IPS-11a (cell line): Measurements from ENCODE around the gene ENGASE.

ENCODE experiments used
- H3K4me3 ChIP-seq: one replicate; pipeline ENCODE4 v1.5.1; 2013; ENCODE audit warnings: low read depth, low read length, control low read depth

The ENGASE gene

DNA sequence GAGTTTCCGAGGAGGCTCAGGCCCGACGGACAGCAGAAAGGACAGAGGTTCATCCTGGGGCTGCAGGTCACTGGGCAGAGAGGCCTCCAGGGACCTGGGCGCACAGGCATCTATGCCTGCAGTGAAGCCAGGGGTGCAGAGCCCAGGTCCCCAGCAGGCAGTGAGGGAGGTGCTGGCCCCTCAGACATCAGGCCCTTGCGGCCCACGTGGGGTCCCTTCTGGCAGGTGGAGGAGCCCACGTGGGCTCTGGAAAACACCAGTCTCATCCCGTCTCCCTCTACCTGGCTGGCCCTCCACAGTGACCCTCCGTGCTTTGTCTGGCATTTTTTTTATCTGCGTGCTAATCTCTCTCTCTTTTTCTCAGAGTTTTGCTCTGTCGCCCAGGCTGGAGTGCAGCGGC is 36.5 kb downstream of the ENGASE start:
- H3K4me3 ChIP-seq = no peak overlapping the region

DNA sequence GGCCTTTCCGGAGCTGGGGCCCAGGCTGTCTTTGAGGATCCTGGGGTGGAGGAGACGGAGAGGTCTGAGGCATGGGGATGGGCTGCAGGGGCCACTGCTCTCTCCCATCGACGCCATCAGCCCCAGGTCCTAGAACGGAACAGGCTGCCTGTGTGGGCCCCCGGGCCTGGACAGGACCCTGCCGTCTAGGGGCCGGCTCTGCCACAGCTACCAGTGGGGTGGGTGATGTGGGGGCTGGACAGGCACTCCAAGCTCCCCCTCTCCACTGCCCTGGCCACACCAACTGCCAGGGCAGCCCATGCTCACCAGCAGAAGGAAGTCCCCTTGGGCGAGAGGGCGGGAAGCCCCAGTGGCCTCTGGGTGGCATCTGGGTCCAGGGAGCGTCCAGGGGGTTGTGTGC is 37.8 kb downstream of the ENGASE start:
- H3K4me3 ChIP-seq = no peak overlapping the region

DNA sequence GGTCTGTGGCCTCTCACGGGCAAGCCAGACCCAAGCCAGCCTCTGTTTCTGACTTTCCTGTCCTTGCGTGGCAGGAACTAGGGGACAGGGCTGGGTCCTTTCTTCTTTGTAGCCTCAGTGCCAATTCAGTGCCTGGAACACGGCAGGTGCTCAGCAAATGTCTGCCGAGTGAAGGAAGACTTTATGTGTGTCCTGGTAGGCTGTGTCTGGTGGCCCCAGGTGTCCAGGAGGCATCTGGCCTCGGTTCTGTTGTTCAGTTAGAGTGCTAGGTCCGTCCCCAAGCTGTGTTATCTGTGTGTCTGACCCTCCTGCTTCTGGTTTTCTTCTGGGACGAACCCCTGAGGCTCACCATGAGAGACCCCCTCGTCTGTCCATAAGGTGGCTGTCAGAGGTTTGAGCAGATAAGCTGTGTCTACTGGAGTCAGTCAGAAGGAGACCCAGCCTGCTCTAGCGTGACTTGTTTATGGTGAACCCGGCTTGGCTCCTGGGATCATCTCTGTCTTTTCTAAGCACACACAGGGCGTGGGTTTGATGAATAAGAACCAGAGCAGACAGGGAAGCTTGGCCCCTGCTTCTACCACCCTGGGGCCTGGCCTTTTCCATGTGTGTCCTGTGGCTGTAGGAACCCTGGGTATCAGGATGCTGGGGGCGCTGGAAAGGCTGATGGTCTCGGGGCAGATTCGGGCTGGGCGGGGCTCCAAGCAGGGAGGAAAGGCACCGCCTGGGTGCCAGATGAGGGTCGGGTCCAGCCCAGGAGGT is 39.3 kb downstream of the ENGASE start:
- H3K4me3 ChIP-seq = no peak overlapping the region

DNA sequence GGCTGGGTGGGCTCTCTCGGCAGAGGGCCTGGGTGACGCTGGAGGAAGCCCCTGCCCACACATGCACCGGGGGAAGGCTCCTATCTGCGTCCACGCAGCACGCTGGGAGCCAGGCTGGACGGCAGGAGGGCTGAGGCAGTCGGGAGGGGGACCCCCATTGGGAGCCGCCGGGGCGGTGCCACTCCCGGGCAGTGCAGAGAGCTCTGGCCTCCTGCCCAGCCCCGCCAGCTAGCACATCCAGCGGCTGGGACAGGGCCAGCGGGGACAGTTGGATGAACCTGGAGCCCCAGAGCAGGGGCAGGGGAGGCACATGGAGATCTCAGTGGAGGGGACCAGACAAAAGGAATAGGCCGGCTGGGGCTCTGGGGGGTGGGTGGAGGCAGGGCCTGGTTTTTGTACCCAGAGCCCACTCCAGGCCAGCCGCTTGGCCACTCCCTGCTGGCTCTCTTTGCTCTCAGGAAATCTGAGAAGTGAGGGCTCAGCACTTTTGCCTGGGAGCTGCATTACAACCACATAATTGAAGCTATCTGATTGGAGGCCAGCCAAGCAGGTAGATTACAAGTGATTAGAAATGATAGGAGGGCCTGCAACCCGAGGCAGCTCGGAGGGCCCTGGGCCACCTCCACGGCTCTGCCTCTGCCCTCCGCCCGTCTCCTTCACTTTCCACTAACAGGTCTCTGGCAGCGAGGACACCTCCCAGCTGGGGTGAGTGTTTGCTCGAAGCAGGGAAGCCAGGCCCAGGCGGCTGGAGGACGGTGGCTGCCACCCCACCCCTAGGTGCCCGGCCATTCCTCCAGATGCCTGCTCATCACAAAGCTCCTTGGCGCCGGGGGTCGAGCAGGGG is 40.1 kb downstream of the ENGASE start:
- no peak overlapping the region for H3K4me3 ChIP-seq

DNA sequence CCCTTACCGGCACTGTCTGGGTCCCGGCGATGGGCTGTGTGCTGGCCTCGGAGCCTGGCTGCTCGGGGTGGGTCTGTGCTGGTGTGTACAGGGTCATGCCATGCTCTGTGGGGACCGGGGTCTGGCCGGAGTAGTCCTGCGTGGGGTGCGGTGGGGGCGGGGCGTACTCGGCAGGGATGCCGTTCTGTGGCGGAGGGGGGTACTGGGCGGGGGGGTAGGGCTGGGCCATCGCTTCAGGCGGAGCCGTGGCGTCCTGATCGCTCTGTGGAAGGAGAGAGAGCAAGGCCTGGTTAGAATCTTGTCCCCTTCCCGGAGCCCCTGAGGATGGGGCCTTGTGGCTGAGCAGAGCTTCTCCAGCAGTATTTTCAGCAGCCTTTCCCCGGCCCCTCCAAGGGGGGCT is 40.9 kb downstream of the ENGASE start:
- no peak overlapping the region for H3K4me3 ChIP-seq

DNA sequence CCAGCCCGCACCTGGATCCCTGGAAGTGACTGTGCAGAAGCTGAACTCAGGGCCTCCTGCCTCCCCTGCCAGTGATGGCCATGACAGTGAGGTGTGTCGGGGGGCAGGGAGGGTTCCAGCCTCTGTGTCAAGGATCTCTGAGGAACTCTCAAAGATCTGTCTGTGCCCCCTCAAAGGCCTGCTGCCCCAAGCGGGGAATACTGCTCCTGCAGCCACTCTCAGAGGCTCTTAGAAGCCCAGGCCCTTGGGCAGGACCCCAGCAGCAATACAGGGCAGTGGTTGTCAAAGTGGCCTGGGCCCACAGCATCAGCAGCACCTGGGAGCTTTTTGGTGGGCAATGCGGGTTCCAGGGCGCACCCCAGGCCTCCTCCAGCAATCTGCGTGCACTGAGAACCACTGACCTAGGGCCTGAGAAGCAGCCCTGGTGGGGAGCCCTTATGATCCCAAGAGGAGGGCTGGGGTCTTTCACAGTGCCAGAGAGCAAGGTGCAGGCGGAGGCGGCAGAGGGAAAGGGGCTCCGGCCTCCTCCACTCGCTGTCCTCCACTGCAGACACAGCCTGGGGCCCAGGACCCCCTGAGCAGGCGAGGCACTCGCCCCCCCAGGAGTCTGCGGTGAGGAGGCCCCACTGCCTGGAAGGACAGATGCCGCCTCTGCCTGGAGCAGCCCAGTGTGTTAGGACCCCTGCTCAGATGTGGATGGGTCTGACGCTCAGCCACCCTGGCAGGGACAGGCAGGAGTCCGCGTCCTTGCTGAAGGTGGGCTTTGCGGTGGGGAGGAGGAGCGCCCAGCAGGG is 42.1 kb downstream of the ENGASE start:
- no peak overlapping the region for H3K4me3 ChIP-seq

DNA sequence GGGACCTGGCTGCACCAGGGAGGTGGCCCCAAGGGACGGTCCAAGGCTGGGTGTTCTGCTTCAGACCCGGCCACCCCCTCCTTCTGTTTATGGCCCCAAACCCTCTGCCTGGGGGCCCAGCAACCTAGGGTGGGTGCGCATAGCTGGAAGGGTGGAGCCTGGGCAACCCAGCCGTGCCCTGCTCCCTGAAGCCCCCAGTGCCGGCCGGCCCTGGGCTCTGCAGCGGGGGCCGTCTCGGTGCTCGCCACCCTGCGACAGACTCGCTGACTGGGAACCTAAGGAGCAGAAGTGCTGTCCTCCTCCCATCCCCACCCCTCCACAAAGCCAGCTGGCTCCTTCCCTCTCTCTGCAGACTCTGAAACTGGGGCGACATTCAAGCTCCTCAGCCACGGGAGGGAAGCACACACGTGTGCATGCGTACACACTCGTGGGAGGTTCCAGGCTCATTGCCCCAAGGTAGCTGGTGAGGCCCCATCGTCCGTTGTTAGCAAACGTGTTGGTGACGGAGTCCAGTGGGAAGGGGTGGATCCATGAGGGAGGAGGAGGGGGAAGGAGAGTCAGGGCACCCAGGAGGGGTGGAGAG is 43.4 kb downstream of the ENGASE start:
- H3K4me3 ChIP-seq = no peak overlapping the region

DNA sequence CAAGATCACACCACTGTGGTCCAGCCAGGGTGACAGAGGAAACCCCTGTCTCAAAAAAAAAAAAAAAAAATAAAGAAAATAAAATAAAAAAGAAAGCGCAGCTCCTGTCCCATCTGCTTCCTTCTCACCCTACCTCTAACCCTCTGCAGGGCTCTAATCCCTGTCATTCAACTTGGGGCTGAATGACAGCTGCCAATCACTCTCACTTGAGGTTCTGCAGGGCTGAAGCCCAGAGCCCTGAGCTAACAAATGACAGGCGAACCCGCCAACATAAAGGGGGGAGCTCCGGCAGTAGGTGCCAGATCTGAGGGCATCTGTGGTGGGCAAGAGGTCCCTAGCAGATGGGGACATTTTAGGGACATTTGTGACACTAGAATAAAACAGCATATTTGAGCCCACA is 44.3 kb downstream of the ENGASE start:
- H3K4me3 ChIP-seq = no peak overlapping the region

DNA sequence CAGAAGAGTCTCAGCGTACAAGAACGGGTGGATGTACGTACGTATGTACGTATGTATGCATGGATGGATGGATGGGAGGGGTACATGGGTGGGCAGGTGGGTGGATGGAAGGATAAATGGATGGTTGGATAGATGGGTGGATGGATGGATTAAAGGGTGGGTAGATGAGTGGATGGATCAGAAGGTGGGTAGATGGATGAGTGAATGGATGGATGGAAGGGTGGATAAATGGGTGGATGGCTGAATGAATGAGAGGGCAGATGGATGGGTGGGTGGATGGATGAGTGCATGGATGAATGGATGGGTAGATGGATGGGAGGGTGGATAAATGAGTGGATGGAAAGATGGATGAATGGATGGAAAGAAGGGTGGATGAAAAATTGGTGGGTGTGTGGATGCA is 45.6 kb downstream of the ENGASE start:
- no peak overlapping the region for H3K4me3 ChIP-seq

DNA sequence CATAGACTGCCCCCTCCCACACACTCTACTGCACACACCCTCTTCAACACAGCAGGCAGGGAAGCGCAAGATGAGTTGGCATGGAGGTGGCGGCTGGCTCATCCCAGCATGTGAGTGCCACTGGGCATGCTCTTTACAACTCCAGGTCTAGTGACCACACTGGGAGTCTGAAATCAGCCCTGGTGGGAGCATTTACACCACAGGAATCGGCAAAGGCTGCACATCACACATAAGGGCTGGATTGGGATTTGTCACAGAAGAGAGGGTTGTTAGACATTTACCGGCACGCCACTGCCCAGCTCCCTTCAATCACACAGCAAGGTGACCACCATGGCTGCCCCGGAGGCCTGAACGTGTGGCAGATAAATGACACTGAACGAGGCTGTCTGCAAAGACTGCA is 49.4 kb downstream of the ENGASE start:
- no peak overlapping the region for H3K4me3 ChIP-seq

DNA sequence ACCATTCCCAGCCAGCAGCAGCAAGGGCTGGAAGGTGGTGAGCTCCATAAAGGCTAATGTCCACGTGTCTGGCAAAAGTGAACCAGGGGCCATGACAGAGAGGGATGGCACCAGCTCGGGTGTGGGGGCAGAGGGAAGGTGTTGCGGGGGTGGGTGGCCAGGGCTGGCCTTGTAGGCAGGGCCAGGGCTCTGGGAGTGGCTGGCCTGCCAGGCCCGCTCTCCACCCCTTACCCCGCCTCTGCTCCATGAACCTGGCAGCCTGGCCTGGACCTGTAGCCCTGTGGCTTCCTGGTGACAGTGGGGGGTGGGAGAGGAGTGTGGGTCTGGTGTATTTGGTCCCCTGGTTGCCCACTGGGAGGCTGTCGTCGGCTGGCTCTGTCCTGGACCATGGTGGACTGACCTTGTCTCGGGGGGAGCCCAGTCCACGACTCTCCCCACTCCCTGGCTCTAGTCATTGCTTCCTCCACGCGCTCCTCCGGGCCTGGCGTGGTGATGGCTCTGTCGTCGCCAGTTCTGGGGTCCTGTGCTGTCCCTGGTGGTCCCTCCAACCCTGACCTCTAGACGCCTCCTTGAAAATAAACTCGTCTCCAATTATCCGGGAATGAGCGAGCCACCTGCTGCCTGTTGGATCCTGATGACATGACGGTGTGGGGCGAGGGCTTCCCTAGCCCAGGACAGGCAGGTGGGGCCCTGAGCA is 50.0 kb downstream of the ENGASE start:
- H3K4me3 ChIP-seq = no peak overlapping the region

DNA sequence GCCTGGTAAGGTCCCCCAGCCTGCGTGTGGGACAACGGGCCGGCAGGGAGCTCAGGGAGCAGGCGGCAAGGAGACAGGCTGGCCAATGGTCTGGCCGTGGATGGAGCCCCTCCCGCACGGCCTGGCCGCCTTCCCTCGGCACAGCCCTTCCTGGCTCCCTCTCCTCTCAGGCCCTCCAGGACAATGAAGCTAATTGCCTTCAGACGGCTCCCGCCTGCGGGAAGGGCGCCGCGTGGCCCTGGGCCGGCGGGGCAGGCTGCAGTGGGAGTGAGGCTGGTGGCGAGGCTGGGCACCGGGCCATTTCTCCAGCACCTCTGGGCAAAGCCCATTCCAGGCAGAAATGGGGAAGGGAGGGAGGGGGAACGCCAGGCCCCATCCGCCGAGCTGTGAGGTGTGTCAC is 50.9 kb downstream of the ENGASE start:
- no peak overlapping the region for H3K4me3 ChIP-seq

DNA sequence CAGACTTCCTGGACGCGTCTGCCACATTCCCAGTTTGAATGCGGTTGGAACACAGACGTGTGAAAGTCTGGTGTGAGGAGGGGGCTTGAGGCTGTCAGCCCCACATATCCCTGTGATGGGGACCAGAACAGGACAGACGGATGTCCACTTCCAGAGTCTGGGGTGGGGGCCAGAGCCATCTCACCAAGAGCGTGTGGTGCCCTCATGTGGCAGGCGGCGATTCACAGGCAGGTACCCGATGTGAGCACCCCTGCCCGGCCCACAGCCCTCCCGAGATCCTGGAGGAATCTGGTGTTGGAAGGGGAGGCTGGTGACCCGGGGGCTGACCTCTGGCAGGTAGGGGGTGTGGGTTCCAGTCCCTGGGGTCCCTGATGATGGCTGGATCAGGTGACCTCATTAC is 51.5 kb downstream of the ENGASE start:
- H3K4me3 ChIP-seq = no peak overlapping the region

DNA sequence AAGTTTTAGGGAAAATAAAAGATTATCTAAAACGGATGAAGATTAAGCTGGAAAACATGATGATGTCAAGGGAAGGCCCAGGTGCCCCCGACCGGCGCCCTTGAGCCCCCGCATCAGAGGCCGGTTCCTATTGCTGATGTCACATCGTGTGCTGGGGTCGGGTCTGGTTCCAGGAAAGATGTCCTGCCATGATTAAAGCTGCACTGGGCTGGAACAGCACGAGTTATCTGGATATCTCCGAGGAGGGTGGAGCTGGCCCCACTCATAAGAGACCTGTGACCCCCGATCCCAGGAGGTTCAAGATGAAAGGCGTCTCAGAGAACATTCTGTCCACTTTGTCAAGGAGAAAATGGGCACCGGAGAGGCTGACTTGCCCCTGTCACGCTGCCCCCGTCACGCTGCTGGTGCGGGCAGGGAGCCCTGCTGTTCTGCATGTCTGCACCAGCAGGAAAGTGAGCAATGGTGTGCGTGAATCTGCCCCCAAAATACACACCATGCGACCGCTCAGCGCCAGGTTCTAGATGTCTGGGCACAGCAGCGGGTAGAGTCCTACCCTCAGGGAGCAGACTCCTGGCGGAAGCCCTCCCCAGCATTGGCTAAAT is 53.0 kb downstream of the ENGASE start:
- H3K4me3 ChIP-seq = no peak overlapping the region

DNA sequence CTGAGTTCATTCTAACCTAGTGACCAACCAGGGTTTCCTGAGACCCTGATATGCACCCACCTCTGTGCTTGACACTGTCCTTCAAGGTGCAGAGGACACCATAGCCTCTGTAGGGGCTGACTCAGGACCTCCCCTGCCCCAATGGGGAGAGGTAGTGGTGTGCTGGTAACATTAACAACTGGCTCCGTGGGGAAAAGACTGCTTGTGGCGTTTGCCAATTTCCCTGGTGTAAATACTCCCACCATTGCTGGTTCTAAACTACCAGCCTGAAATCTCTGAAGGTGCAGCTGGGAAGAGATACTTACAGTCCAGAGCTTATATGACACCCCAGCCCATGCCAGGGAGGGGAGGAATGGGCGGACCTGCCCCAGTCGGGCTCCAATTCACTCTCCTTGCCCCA is 54.9 kb downstream of the ENGASE start:
- H3K4me3 ChIP-seq = no peak overlapping the region

DNA sequence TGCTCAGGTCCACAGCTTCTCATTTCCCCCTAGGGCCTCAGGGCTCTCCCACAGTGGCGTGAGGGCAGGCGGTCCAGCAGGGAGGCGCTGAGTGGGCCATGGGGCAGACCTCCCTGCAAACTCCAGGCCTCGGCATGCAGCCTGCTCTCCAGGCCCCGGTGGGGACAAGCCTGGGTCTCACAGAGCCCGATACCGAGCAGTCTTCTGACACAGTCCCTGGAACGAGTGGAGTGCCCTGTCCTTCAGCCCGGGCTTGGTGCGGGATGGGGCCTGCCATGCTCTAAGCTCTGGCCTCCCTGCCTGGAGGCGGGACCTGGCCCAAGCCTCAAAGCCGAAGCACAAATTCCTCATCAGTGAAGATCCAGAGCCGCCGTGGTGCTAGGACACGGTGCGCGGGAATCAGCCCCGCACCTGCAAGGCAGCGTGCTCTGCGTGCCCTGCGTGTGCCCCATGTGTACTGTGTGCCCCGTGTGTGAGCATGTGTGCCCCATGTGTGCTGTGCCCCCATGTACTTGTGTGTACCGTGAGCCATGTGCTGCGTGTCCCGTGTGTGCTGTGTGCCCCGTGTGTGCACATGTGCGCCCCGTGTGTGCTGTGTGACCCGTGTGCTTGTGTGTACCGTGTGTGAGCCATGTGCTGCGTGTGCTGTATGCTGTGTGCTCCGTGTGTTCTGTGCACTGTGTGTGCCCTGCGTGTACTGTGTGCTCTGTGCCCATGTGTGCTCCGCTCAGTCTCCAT is 56.1 kb downstream of the ENGASE start:
- H3K4me3 ChIP-seq = no peak overlapping the region

DNA sequence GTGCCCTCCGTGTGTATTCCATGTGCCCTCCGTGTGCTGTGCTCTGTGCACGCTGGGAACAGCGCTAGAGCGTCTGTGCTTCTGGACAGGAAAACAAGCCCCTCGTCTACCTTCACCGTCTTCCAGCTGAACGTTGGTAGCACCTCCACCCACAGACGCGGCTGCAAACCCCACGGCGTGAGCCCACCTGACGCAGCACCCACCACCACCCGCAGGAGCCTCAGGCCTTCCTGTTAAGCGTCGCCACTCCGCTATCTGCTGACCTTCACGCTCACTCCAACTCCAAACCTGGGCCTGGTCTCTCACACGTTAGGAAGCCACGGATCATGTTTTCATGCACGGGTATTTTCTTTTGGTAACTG is 56.6 kb downstream of the ENGASE start:
- H3K4me3 ChIP-seq = no peak overlapping the region

DNA sequence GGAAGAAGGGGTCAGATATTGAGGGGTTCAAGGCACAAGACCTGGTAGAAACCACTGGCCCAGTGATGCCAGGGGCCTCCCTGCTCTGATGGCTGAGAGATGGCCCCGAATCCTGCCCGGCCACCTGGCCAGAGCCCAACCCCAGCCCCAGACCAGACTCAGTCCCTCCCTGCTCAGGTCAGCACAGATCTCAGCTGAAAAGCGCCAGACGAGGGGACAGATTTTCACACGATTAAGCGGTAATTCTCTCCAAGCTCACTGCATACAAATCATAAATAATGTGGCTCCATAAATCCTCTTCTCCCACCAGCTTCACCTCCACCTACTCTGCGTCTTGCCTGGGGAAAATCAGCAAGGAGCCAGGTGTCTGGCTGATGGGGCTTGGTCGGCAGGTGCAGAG is 57.1 kb downstream of the ENGASE start:
- H3K4me3 ChIP-seq = no peak overlapping the region

DNA sequence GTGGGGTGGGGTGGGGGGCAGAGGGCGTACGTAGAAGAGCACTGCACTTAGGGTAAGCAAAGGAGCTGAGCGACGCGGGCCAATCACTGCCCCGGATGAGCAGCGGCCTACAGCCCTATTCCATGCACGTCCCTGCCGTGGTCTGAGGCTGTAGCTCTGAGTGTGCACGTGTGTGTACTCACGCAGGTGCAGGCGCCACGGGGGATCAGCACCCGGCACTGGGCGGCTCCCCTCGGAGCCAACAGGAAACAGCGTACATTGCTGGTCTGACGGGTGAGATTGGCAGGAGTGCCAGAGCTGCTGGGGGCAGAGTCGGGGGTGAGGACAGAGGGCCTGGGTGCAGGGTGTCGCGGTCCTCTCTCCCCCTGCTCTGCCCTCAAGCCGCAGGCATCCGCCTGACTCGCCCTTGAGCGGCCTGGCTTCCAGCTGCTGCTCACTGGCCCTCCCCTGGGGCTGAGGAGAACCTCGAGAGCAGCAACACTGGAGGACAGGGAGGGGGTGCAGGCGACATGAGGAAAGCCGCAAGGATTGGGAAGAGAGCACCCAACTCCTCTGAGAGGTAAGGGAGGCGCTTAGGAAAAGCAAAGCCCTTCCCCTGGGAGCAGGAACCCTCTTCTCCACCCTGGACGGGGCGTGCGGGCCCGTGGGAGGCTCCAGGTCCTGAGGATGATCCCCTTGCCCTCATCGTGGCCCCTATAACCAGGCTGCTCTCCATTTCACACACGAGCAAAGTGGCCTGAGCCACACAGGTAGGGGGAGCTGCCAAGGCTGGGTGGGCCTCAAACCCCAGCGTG is 57.8 kb downstream of the ENGASE start:
- H3K4me3 ChIP-seq = no peak overlapping the region
